Measurements from ENCODE around the gene KMT2D. TPM values are rescaled to one million over a fixed set of nuclear protein-coding genes. Genes with fewer than 3 reads are reported as not detected.

KMT2D gene
- total RNA-seq, 4 donors from 2014 or later: 88.1 to 121 (median 104) TPM

DNA sequence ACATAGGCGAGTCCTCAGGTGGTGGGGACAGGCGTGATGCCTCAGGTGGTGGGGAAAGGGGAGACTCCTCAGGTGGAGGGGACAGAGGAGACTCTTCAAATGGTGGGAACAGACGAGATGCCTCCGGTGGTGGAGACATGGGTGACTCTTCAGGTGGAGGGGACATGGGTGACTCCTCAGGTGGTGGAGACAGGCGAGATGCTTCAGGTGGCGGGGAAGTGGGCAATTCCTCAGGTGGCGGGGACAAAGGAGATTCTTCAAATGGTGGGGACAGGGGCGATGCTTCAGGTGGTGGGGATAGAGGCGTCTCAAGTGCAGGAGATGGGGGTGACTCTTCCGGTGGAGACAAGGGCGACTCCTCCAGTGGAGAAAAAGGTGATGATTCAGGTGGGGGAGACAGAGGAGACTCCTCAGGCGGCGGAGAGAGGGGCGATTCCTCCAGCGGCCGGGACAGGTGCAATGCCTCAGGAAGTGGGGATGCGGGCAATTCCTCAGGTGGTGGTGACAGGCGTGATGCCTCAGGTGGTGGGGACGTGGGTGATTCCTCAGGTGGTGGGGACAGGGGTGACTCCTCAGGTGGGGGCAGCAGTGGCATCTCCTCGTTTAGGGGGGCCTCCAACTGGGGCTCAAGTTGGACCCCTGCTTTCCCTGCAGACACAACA lies 8.7 kb downstream of the KMT2D start:
- peaks cover 79% of the 10 kb centered on the region for H3K36me3 ChIP-seq
- no peak for TF ChIP-seq POLR2A (IDR thresholded peaks at IDR 0.05)
- TF ChIP-seq, protein P1, sequence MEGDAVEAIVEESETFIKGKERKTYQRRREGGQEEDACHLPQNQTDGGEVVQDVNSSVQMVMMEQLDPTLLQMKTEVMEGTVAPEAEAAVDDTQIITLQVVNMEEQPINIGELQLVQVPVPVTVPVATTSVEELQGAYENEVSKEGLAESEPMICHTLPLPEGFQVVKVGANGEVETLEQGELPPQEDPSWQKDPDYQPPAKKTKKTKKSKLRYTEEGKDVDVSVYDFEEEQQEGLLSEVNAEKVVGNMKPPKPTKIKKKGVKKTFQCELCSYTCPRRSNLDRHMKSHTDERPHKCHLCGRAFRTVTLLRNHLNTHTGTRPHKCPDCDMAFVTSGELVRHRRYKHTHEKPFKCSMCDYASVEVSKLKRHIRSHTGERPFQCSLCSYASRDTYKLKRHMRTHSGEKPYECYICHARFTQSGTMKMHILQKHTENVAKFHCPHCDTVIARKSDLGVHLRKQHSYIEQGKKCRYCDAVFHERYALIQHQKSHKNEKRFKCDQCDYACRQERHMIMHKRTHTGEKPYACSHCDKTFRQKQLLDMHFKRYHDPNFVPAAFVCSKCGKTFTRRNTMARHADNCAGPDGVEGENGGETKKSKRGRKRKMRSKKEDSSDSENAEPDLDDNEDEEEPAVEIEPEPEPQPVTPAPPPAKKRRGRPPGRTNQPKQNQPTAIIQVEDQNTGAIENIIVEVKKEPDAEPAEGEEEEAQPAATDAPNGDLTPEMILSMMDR (IDR thresholded peaks at IDR 0.05): no peak
- TF ChIP-seq POLR2AphosphoS5 (IDR thresholded peaks at IDR 0.05): no peak
- TF ChIP-seq EP300 (IDR thresholded peaks at IDR 0.05): no peak
- H3K9me3 ChIP-seq: no peaks in the 10 kb centered on the region
- WGBS: 90% methylated on average over 16 of the region's 20 CpGs
- peaks cover 32% of the 10 kb centered on the region for H3K4me1 ChIP-seq
- H3K4me3 ChIP-seq: no peak overlapping the region
- no peak for DNase-seq (ENCODE audit: low spot score in 2 of 2)
- H3K27ac ChIP-seq: no peak overlapping the region
- H3K27me3 ChIP-seq: no peaks in the 10 kb centered on the region

DNA sequence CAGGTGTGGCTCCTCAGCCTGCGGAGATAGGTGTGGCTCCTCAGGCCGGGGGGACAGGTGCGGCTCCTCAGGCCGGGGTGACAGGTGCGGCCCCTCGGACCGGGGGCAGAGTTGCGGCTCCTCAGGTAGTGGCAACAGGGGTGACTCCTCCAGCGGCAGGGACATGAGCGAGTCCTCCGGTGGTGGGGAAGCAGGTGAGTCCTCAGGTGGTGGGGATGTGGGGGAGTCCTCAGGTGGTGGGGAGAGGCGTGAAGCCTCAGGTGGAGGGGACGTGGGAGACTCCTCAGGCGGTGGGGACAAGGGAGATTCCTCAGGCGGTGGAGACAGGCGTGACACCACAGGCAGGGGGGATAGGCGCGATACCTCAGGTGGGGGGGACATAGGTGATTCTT lies 9.2 kb downstream of the KMT2D start:
- TF ChIP-seq EP300 (IDR thresholded peaks at IDR 0.05): no peak
- TF ChIP-seq, protein P1 (IDR thresholded peaks at IDR 0.05): no peak
- no peak for TF ChIP-seq POLR2A (IDR thresholded peaks at IDR 0.05)
- no peak for TF ChIP-seq POLR2AphosphoS5 (IDR thresholded peaks at IDR 0.05)

GRCh38 chr12:49050507-49051372 lies 9.9 kb downstream of the KMT2D start:
- WGBS: 86% methylated on average over 13 of the region's 13 CpGs
- TF ChIP-seq POLR2A (IDR thresholded peaks at IDR 0.05) (no peak), EP300 (IDR thresholded peaks at IDR 0.05) (no peak), POLR2AphosphoS5 (IDR thresholded peaks at IDR 0.05) (no peak)
- TF ChIP-seq, protein P1 (IDR thresholded peaks at IDR 0.05): no peak
- DNase-seq (ENCODE audit: low spot score in 2 of 2): no peak

More for the DNA sequence above, 9.2 kb downstream of the KMT2D start:
- 91% methylated on average over 18 of the region's 18 CpGs for WGBS
- Histone ChIP-seq H3K27me3 (no peaks in the 10 kb centered on the region), H3K36me3 (peaks cover 85% of the 10 kb centered on the region), H3K9me3 (no peaks in the 10 kb centered on the region), H3K4me1 (peaks cover 26% of the 10 kb centered on the region), H3K4me3 (no peak overlapping the region), H3K27ac (no peak overlapping the region)
- DNase-seq (ENCODE audit: low spot score in 2 of 2): no peak

GRCh38 chr12:49049566-49050224 lies 10.9 kb downstream of the KMT2D start:
- Histone ChIP-seq H3K4me3 (no peak overlapping the region), H3K27ac (no peak overlapping the region), H3K9me3 (no peaks in the 10 kb centered on the region), H3K4me1 (peaks cover 12% of the 10 kb centered on the region), H3K27me3 (no peaks in the 10 kb centered on the region), H3K36me3 (peaks cover 98% of the 10 kb centered on the region)
- DNase-seq (ENCODE audit: low spot score in 2 of 2): no peak
- TF ChIP-seq EP300 (IDR thresholded peaks at IDR 0.05) (no peak), POLR2A (IDR thresholded peaks at IDR 0.05) (no peak)
- TF ChIP-seq, protein P1 (IDR thresholded peaks at IDR 0.05): no peak
- WGBS: 75% methylated on average over 4 of the region's 20 CpGs

More at GRCh38 chr12:49050507-49051372, 9.9 kb downstream of the KMT2D start:
- Histone ChIP-seq H3K4me3 (no peak overlapping the region), H3K9me3 (no peaks in the 10 kb centered on the region), H3K27me3 (no peaks in the 10 kb centered on the region), H3K4me1 (peaks cover 20% of the 10 kb centered on the region), H3K36me3 (peaks cover 91% of the 10 kb centered on the region), H3K27ac (no peak overlapping the region)

DNA sequence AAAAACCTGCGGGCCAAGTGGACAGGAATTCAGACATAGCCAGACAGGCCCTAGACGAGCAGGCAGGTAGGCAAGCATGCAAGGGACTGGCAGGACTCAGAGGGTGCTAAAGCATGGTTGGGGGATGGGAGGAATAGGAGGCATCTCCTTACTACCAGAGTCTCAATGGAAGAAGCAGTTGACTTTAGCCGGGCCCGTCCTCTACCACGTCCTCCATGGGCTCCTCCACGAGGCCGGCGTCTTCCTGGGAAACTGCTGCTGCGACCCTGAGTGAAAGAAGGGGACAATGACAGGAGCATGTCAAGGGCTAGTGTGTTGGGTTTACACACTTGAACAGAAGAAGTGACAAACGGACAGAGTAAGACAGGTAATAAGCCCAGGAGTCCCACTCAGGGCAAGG lies 11.6 kb downstream of the KMT2D start:
- Histone ChIP-seq H3K4me1 (peaks cover 6% of the 10 kb centered on the region), H3K27me3 (no peaks in the 10 kb centered on the region), H3K27ac (no peak overlapping the region), H3K36me3 (peaks cover 98% of the 10 kb centered on the region), H3K4me3 (no peak overlapping the region), H3K9me3 (no peaks in the 10 kb centered on the region)
- 92% methylated on average over 9 of the region's 10 CpGs for WGBS
- TF ChIP-seq POLR2A (IDR thresholded peaks at IDR 0.05) (no peak), POLR2AphosphoS5 (IDR thresholded peaks at IDR 0.05) (no peak)
- TF ChIP-seq, protein P1 (IDR thresholded peaks at IDR 0.05): no peak
- DNase-seq (ENCODE audit: low spot score in 2 of 2): no peak
